NCI-H226 (cell line): ENCODE measurements around the gene CDK2AP2.
"Not testable (repeated sequence)": the region's sequence is repeated elsewhere in the genome, so short reads cannot be mapped to it uniquely, and the experiment has no call there.

Experiments used
- DNase-seq: peaks from one replicate; pipeline ENCODE4 v3.0.0-alpha.2; 2015

Gene CDK2AP2

DNA sequence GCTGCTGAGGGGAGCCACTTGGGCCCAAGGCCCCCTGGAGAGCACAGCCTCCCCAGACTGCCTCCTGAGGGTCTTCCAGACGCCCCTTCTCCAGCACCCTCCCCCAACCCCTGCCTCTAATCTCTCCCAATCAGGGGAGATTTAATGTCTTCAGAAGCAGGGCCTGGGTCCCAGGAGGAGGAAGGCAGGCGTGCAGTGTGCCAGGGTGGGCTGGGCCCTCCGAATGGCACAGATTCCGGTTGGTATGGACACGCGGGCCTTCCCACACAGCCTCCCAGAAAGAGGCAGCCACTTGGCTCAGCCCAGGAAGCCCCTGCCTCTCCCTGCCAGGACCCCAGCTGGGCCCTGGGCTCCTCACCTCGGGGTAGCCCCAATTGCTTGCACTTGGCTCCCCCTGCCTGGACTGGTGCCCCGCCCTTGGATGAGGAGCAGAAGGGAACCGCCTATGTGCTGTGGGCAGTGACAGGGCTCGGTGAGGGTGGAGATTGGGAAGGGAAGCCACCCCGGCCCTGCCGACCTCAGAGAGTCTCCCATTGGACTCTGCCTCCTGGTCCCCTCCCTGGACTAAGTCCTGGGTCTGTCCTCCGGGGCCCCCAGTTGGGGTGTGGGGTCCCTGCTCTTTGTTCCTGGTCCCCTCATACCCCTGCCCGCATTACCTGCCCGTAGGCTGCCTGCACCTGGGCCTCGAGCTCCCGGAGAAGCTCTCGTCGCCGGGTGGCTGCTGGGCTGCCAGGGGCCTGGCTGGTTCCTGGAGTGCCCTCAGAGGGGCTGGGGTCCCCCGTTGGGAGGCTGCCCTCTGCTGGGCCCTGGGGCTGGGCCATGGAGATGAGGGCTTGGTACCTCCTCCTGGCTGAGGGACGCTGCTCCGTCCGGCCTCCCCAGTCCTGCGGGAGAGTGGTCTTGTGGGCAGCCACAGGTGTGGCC is 15.9 kb upstream of the CDK2AP2 start:
- DNase-seq, result no peak

GRCh38 chr11:67522844-67523555 is 15.0 kb upstream of the CDK2AP2 start, which contains the start of gene CABP2:
CABP2 (minus strand) TSS chr11:67523446; CDS start chr11:67523326, 120 bp downstream.
- no peak for DNase-seq

DNA sequence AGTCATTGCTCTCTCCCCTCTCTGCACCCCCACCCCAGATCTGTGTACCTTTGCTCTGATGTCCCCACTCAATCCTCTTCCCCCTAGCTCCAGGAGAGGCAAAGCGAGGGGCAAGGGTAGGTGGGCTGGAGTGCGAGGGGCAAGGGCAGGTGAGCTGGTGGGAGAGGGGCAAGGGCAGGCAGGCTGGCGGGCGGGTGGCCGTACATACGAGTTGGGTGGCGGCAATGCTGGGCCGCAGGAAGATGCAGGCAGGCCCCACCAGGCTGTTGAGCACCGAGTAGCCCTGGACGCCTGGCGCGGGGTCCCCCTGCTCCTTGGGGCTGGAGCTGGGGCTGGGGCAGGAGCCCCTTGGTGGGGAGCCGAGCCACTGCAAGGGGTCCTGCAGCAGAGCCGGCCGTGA is 14.4 kb upstream of the CDK2AP2 start:
- no peak for DNase-seq

- DNase-seq, result no peak
These were observed 14.0 kb upstream of the CDK2AP2 start for GRCh38 chr11:67521924-67522323.

- no peak for DNase-seq
These were observed 13.2 kb upstream of the CDK2AP2 start for GRCh38 chr11:67520856-67521824.

DNA sequence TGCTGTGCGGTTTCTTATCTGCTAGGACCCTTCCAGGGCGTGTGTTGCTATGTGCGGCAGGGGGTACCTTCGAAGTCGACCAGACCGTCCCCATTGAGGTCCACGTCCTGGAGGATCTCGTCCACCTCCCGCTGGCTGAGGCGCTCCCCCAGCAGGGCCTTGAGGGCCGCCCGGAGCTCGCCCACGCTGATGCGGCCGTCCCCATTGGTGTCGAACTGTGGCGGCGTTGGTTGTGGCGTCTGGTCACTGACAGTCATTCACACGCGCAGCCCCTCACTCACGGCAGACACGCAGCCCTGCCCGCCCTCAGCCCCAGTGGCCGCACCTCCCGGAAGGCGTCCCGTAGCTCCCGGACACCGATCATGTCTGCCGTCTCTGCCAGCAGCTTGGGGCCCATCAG is 11.8 kb upstream of the CDK2AP2 start:
- DNase-seq, result no peak

GRCh38 chr11:67517784-67518552 is 10.0 kb upstream of the CDK2AP2 start:
- no peak for DNase-seq

GRCh38 chr11:67516806-67517205 is 8.8 kb upstream of the CDK2AP2 start:
- DNase-seq, result no peak

GRCh38 chr11:67514116-67514515 is 6.2 kb upstream of the CDK2AP2 start:
- DNase-seq, result no peak

DNA sequence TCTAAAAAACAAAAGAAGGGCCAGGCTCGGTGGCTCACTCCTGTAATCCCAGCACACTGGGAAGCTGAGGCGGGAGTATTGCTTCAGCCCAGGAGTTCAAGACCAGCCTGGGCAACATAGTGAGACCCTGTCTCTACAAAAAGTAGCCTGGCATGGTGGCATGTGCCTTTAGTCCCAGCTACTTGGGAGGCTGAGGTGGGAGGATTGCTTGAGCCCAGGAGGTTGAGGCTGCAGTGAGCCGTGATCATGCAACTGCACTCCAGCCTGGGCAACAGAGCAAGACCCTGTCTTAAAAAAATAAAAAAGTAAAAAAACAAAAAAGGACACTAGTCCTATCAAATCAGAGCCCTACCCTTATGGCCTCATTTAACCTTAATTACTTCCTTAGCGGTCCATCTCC is 3.6 kb upstream of the CDK2AP2 start:
- not testable (repeated sequence) for DNase-seq

- no peak for DNase-seq
These were observed 2.0 kb upstream of the CDK2AP2 start for GRCh38 chr11:67510023-67510345.

- peak; percentile 91 for DNase-seq
These were observed 642 bp upstream of the CDK2AP2 start for GRCh38 chr11:67508486-67509121.

DNA sequence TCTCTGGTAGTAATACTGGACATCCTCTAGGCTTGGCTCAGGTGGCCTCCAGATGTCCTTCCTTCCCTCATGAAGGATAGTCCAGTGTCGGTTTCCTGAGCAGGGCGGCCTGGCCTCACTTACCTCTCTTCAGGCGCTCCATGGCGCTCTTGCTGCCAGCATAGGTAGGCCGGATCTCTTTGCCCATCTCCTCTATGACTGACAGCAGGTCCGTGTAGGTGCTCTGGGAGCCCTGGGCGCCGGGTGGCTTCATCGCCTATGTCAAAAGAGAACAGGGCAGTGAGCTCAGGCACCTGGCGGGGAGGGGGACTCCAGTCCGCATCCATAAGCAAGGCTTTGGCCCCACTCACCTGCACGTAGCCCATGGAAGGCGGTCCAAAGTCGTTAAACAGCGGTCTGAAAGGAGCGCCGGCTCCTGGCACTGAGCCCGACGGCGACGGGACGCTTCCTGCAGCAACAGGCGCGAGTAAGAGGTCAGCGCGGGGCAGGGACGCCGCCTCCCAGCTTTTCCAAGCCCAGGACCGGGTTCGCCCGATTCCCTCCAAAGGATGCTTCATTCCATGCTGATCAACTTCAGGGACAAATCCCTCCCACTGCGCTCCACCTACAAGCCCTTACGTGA is 609 bp downstream of the CDK2AP2 start:
- no peak for DNase-seq

- no peak for DNase-seq
These were observed 1.4 kb downstream of the CDK2AP2 start for GRCh38 chr11:67506426-67507051.

- peak; percentile 98 for DNase-seq
These were observed 2.2 kb downstream of the CDK2AP2 start for GRCh38 chr11:67505605-67506396.

DNA sequence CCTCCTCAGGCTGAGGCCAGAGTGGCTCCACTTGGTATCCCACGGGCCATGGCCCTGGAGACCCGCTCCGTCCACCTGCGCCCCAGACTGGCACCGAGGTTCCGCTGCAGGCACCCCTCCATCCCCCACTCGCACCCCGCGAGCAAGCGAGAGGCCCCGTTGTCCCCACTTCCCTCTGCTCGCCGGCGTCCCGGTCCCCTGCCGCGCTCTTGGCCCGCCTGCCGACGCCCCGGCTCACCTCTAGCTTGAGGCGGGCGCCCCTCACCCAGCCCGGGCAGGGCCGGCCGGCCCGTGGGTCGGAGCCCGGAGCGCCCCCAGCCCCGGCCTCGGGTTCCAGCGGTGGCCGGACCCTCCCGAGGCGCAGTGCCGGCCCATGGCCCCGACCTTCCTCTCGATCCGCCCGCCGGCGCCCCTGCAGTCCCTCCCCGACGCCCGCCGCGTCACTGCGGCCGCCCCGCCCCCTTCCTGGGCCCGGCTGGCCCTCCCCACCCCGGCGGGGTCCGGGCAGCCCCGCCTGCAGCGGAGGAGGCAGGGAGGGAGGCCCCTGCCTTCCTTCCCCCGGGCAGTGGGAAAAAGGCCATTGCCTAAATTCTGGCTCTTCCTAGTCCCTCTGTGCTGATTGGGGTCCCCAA is 2.9 kb downstream of the CDK2AP2 start, which contains the start of gene PITPNM1:
Gene PITPNM1, minus strand, starts transcription at position 414 of the 632 bp plus-strand sequence. CDS start 1,183 bp downstream, outside the sequence.
- peak; percentile 75 for DNase-seq

- DNase-seq, result peak; percentile 17
These were observed 3.7 kb downstream of the CDK2AP2 start for GRCh38 chr11:67504005-67504949.
